Muscle layer of colon (tissue), 2 donors: Measurements from ENCODE around the gene OSER1.

Experiments used
- H3K27ac ChIP-seq: one replicate; pipeline ENCODE4 v1.7.0; 2013; ENCODE audit warnings: low read depth, mild to moderate bottlenecking, low read length, moderate library complexity
- H3K27me3 ChIP-seq, 2 donors: one replicate each; pipeline ENCODE4 v1.7.0; 2013; ENCODE audit warnings: low read length in 2 of 2, mild to moderate bottlenecking in 2 of 2; ENCODE audit not compliant: insufficient read depth in 2 of 2, control insufficient read depth in 1 of 2
- H3K36me3 ChIP-seq: one replicate; pipeline ENCODE4 v1.7.0; 2013; ENCODE audit warnings: mild to moderate bottlenecking, low read length; ENCODE audit not compliant: insufficient read depth
- H3K4me1 ChIP-seq: one replicate; pipeline ENCODE4 v1.7.0; 2013; ENCODE audit warnings: mild to moderate bottlenecking, low read length; ENCODE audit not compliant: insufficient read depth
- H3K4me3 ChIP-seq, 2 donors: one replicate each; pipeline ENCODE4 v1.7.0; 2013; ENCODE audit warnings: low read length in 2 of 2, low read depth in 1 of 2, mild to moderate bottlenecking in 1 of 2, moderate library complexity in 1 of 2
- H3K9ac ChIP-seq: one replicate; pipeline ENCODE4 v1.7.0; 2013; ENCODE audit warnings: low read length
- H3K9me3 ChIP-seq: one replicate; pipeline ENCODE4 v1.7.0; 2013; ENCODE audit warnings: mild to moderate bottlenecking, low read length
- donor health status: abdominal sarcoma.
- donor health status: Adenocarcinoma of cecum.

The OSER1 gene

DNA sequence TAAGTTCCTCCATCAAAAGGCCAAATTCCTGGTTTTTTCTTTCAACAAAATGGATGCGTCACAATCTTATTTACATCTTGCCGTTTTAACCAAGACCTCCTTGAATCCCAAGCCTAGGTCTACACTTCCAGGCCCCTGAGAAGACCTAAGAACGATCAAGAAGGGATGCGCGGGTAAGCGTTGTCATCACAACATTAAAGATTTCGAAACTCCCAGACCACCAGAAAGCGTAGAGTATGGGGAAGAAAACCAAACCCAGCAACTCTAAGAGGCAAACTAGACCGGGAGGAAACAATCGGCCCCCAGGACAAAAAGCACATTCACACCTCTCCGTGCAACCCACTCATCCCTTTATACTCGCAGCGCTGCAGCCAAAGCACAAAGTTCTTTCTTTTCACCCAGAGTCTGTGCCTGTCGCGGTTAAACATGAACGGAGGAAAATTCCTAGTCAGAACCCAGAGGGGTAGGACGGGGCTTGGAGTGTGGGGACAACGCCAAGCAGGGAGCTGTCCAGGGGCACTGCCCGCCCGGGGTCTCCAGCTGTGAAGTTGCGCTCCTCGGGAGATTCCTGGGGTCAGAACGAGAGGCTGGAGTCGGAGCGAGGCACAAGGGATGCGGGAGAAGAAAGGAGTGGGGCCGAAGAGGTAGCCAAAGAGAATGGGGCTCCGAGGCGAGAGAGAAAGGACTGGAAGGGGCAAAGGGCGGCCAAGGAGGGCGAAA, 725 bp downstream of the OSER1 start:
- H3K27ac ChIP-seq, result peak overlapping the region; percentile 98
- H3K9me3 ChIP-seq, result no peaks in the 10 kb centered on the region
- peaks cover 34% of the 10 kb centered on the region for H3K4me1 ChIP-seq
- H3K4me3 ChIP-seq, result peak overlapping the region; percentile 84 to 96
- no peaks in the 10 kb centered on the region for H3K27me3 ChIP-seq
- H3K36me3 ChIP-seq, result peaks cover 2% of the 10 kb centered on the region
- H3K9ac ChIP-seq, result peak overlapping the region; percentile 72

DNA sequence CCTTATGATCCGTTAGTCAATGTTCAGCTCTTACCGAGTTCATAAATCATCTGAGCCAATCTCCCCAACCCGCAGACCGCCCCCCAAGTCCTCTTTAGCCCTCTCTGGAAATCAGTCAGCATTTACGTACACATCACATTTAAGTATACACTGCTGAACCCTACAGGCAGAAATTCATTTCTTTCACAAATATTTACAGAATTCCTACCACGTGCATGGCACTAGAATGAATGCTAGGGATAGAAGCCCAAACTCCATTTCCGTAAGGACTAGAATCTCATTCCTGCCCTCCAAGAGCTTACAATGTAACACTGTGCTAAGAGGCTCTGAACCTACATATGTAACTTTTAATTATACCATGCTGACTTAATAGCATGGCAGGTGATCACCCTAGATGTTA, 1.8 kb downstream of the OSER1 start:
- H3K4me1 ChIP-seq, result peaks cover 38% of the 10 kb centered on the region
- H3K36me3 ChIP-seq, result peaks cover 7% of the 10 kb centered on the region
- H3K9ac ChIP-seq, result peak overlapping the region; percentile 72
- H3K27me3 ChIP-seq, result no peaks in the 10 kb centered on the region
- peak overlapping the region in 1 of 2 donors; percentile 84 for H3K4me3 ChIP-seq
- no peaks in the 10 kb centered on the region for H3K9me3 ChIP-seq
- H3K27ac ChIP-seq, result no peak overlapping the region

DNA sequence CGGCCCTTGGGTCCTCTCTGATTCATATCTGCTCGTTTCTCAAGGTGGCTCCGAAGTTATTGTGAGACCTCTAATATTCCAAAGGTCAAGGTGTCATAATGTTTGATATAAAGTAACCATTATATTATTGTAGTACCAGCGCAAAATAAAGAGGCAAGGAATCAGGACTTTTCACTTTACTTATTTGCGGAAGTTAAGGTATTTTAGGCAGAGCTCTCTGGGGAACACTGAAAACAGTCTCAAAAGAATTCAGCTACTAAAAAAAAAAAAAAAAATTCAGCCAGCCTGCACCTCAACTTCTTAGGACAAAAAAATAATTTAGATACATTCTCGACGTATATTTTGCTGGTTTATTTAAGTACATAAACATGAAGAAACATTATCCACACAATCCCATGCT, 2.4 kb downstream of the OSER1 start:
- peak overlapping the region in 1 of 2 donors; percentile 84 for H3K4me3 ChIP-seq
- no peaks in the 10 kb centered on the region for H3K9me3 ChIP-seq
- H3K36me3 ChIP-seq, result peaks cover 7% of the 10 kb centered on the region
- H3K27me3 ChIP-seq, result no peaks in the 10 kb centered on the region
- peaks cover 44% of the 10 kb centered on the region for H3K4me1 ChIP-seq
- no peak overlapping the region for H3K27ac ChIP-seq
- H3K9ac ChIP-seq, result no peak overlapping the region

DNA sequence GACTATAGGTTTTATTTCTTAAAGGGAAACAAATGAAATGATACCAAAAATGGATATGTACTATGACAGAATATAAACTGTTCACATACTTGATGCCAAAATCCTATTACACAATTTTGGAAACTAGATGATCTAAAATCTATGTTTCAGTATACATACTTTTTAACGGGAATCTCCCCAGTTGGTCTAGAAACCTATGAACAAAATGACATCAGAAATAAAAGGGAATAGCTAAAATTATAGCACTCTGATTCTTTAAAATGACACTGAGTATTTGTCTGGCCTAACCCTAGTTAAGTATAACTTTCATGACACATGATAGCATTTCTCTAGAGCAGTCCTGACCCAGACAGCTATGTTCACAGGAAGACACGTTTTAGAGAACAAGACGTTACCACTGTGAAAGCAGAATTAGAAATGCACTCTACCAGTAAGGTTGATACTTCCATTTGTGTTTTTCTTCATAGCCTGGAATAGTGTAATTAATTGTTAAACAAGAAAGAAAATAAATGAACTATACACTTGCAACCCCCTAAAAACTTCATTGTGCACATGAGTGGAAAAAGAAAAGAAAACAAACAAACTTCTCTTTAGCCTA, 3.3 kb downstream of the OSER1 start:
- Histone ChIP-seq H3K9ac (no peak overlapping the region), H3K9me3 (no peaks in the 10 kb centered on the region), H3K4me1 (peaks cover 50% of the 10 kb centered on the region), H3K36me3 (peaks cover 9% of the 10 kb centered on the region), H3K27ac (no peak overlapping the region), H3K4me3 (no peak overlapping the region), H3K27me3 (no peaks in the 10 kb centered on the region)

DNA sequence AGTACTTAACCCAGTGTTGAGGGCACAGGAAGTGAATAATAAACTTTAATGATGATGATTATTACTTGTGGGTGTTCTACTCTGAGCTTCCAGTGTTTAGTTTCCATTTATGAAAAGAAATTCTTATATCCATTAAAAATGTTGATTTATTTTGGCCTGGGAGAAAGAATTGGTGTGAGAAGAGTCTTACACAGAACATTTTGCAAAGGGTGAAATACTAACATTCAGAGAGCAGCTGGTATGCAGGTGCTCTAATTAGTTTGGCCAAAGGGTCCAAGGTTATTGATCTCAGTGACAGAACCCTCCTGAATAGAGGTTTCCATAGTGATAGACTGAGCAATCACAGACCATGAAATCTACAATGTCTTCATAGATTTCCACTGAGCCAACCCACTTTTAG, 4.4 kb downstream of the OSER1 start:
- Histone ChIP-seq H3K27me3 (no peaks in the 10 kb centered on the region), H3K9me3 (no peaks in the 10 kb centered on the region), H3K36me3 (peaks cover 20% of the 10 kb centered on the region), H3K4me1 (peaks cover 42% of the 10 kb centered on the region), H3K27ac (no peak overlapping the region), H3K9ac (no peak overlapping the region), H3K4me3 (no peak overlapping the region)

DNA sequence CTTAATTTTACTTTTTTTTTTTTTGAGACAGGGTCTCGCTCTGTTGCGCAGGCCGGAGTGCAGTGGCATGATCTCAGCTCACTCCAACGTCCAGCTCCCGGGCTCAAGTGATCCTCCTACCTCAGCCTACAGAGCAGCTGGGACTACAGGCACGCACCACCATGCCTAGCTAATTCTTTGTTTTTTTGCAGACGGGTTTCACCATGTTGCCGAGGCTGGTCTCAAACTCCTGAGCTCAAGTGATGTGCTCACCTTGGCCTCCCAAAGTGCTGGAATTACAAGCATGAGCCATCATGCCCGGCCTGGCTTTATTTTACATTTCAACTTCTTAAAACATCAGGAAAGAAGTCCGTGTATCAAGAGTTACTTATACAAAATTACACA, 5.7 kb downstream of the OSER1 start:
- peaks cover 30% of the 10 kb centered on the region for H3K36me3 ChIP-seq
- H3K27ac ChIP-seq, result no peak overlapping the region
- no peak overlapping the region for H3K9ac ChIP-seq
- no peaks in the 10 kb centered on the region for H3K27me3 ChIP-seq
- no peak overlapping the region for H3K4me3 ChIP-seq
- H3K9me3 ChIP-seq, result no peaks in the 10 kb centered on the region
- peaks cover 42% of the 10 kb centered on the region for H3K4me1 ChIP-seq

DNA sequence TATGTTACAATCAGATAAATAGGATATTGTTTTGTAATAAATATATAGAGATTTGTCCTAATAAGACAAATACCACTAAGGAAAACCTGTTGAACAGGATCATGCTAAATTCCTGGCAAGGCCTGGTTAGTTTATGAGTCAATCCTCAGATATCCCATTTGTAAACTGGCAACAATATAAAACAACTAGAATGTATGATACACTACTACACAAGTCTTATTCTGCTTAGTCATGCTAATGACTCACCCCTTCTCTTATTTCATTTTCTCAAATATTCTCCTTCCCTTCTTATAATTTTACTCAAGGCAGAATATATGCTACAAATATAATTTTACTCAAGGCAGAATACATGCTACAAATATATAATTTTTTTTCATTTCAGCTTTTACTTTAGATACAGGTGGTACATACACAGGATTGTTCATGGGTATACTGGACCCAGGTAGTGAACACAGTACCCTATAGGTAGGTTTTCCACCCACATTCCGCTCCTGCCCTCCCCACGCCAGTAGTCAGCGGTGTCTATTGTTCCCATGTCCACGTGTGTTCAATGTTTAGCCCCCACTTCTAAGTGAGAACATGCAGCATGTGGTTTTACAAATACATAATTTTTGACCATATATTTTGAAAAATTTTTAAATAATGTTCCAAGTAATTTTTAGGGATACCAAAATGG, 6.3 kb downstream of the OSER1 start:
- no peaks in the 10 kb centered on the region for H3K27me3 ChIP-seq
- H3K9me3 ChIP-seq, result no peaks in the 10 kb centered on the region
- H3K27ac ChIP-seq, result peak overlapping the region; percentile 52
- peaks cover 35% of the 10 kb centered on the region for H3K36me3 ChIP-seq
- H3K9ac ChIP-seq, result no peak overlapping the region
- H3K4me1 ChIP-seq, result peaks cover 38% of the 10 kb centered on the region
- H3K4me3 ChIP-seq, result no peak overlapping the region

DNA sequence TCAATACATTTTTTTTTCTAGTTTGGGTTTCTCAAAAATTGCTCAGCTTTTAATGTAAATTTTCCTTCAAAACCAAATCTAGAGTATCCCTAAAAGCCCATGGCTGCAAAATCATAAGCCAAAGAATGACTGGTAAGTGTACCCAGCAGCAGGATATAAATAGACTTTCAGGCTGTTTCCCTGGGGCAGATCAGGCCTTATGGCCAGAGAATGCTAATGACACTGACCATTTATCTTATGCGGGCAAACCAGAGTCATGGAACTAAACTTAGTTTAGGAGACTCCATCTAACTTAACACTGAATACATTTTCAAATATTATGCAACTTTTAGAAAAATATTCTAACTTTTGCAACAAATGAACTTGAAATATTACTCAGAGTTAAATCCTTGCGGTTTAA, 7.4 kb downstream of the OSER1 start:
- no peak overlapping the region for H3K9ac ChIP-seq
- peaks cover 27% of the 10 kb centered on the region for H3K4me1 ChIP-seq
- no peaks in the 10 kb centered on the region for H3K27me3 ChIP-seq
- no peaks in the 10 kb centered on the region for H3K9me3 ChIP-seq
- H3K27ac ChIP-seq, result no peak overlapping the region
- H3K4me3 ChIP-seq, result no peak overlapping the region
- peaks cover 41% of the 10 kb centered on the region for H3K36me3 ChIP-seq

DNA sequence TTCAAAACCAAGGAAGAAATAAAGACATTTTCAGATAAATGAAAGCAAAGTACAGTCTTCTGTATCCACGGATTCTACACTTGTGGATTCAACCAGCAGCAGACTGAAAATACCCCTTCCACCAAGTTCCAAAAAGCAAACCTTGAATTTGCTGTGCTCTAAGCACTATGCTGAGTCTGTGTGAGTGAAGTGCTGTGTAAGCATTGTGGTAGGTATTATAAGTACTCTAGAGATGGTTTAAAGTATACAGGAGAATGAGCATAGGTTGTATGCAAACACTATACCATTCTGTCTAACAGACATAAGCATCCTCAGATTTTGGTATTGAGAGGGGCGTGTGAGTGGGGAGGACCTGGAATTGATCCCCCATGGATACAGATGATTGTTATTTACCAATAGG, 9.6 kb downstream of the OSER1 start:
- H3K27ac ChIP-seq, result no peak overlapping the region

DNA sequence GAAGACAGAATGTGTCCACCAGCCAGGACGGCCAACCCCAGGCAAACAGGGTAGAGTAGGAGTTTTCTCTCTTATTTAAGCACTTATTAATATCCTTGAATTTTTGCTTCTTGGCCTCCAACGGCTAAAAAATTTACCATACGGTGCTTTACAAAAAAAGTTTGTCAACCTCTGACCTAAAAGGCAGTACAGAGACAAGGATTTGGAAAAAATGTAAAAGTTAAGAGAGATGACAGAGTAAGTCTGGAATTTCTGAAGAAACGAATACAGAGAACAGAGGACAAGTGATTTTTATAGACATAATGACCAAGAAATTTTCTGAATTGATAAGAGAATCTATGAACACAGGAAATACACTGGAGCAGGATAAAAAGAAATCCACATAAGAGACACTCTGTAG, 10.2 kb downstream of the OSER1 start:
- H3K4me3 ChIP-seq, result no peak overlapping the region
- no peaks in the 10 kb centered on the region for H3K9me3 ChIP-seq
- H3K9ac ChIP-seq, result no peak overlapping the region
- H3K27ac ChIP-seq, result no peak overlapping the region
- peaks cover 63% of the 10 kb centered on the region for H3K36me3 ChIP-seq
- no peaks in the 10 kb centered on the region for H3K27me3 ChIP-seq
- H3K4me1 ChIP-seq, result peaks cover 18% of the 10 kb centered on the region

More for the DNA sequence above, 9.6 kb downstream of the OSER1 start:
- H3K27me3 ChIP-seq, result no peaks in the 10 kb centered on the region
- peaks cover 18% of the 10 kb centered on the region for H3K4me1 ChIP-seq
- H3K9me3 ChIP-seq, result no peaks in the 10 kb centered on the region
- H3K36me3 ChIP-seq, result peaks cover 62% of the 10 kb centered on the region
- no peak overlapping the region for H3K4me3 ChIP-seq
- H3K9ac ChIP-seq, result no peak overlapping the region

DNA sequence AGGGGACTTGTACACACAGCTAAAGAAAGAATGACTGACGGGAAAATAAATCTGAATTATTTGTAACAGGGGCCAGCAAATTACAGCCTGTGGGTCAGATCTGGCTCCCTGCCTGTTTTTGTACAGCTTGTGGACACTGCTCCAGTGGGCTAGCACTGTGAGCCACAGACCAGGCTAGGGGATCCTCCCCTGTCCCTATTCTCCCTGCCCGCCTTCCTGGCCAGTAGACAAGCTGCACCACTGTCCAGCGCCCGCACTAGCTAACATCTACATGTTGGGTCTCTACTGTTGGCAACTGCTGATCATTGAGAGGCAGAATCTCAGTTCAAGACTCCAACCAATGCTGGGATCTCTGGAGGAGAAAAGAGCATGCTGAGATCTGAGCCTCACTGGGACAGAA, 10.7 kb downstream of the OSER1 start:
- no peak overlapping the region for H3K9ac ChIP-seq
- no peak overlapping the region for H3K27ac ChIP-seq
- H3K27me3 ChIP-seq, result no peaks in the 10 kb centered on the region
- H3K9me3 ChIP-seq, result no peaks in the 10 kb centered on the region
- H3K36me3 ChIP-seq, result peaks cover 62% of the 10 kb centered on the region
- H3K4me3 ChIP-seq, result no peak overlapping the region
- H3K4me1 ChIP-seq, result peaks cover 18% of the 10 kb centered on the region
